ENCODE results near the gene SIK2.
"Not testable (repeated sequence)": the region's sequence is repeated elsewhere in the genome, so short reads cannot be mapped to it uniquely, and the experiment has no call there.

Gene SIK2

DNA sequence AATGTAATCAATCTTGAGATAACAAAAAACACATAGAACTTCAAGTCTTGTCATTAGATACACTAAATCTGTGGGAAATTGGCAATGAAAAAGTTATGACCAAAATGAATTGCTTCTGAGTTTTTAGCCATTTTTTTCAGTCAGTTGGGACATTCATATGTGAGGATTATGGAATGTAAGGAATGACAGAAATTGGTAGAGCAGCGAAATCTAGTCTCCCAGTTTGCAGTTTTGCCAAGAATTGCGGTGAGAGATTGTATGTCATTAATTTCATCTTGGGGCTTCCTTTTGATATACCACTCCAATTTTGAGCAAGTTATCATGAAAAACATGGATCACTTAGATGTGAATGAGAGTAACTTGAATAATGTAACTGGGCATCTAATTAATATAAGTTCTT is 49.9 kb downstream of the SIK2 start:
- TF ChIP-seq, protein P1, sequence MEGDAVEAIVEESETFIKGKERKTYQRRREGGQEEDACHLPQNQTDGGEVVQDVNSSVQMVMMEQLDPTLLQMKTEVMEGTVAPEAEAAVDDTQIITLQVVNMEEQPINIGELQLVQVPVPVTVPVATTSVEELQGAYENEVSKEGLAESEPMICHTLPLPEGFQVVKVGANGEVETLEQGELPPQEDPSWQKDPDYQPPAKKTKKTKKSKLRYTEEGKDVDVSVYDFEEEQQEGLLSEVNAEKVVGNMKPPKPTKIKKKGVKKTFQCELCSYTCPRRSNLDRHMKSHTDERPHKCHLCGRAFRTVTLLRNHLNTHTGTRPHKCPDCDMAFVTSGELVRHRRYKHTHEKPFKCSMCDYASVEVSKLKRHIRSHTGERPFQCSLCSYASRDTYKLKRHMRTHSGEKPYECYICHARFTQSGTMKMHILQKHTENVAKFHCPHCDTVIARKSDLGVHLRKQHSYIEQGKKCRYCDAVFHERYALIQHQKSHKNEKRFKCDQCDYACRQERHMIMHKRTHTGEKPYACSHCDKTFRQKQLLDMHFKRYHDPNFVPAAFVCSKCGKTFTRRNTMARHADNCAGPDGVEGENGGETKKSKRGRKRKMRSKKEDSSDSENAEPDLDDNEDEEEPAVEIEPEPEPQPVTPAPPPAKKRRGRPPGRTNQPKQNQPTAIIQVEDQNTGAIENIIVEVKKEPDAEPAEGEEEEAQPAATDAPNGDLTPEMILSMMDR (IDR thresholded peaks at IDR 0.05; ENCODE audit: insufficient read depth, low read length, missing control alignments), result no peak
- no peak overlapping the region for H3K4me3 ChIP-seq (ENCODE audit: low read depth, low read length)
- CTCF ChIA-PET, result interaction anchor here (1.2 kb wide), 1 partner anchor 48 kb away, joined by 3 read pairs; no protein-coding TSS in a partner anchor
- POLR2A ChIA-PET, result no interaction called here
- no peak for DNase-seq (ENCODE audit: low read depth, low spot score)

GRCh38 chr11:111654601-111655000 is 52.4 kb downstream of the SIK2 start:
- H3K4me3 ChIP-seq (ENCODE audit: low read depth, low read length), result no peak overlapping the region
- no peak for DNase-seq (ENCODE audit: low read depth, low spot score)
- ChIA-PET CTCF (interaction anchor here (1.9 kb wide), 1 partner anchor 50 kb away, joined by 4 read pairs; no protein-coding TSS in a partner anchor), POLR2A (no interaction called here)
- TF ChIP-seq, protein P1 (IDR thresholded peaks at IDR 0.05; ENCODE audit: insufficient read depth, low read length, missing control alignments), result no peak

GRCh38 chr11:111655924-111656323 is 53.7 kb downstream of the SIK2 start:
- ChIA-PET CTCF (interaction anchor here (1.9 kb wide), 1 partner anchor 51 kb away, joined by 4 read pairs; no protein-coding TSS in a partner anchor), POLR2A (interaction anchor here (0.5 kb wide), 1 partner anchor 109 kb away, joined by 4 read pairs; no protein-coding TSS in a partner anchor)
- no peak overlapping the region for H3K4me3 ChIP-seq (ENCODE audit: low read depth, low read length)
- DNase-seq (ENCODE audit: low read depth, low spot score), result no peak
- TF ChIP-seq, protein P1 (IDR thresholded peaks at IDR 0.05; ENCODE audit: insufficient read depth, low read length, missing control alignments), result no peak

DNA sequence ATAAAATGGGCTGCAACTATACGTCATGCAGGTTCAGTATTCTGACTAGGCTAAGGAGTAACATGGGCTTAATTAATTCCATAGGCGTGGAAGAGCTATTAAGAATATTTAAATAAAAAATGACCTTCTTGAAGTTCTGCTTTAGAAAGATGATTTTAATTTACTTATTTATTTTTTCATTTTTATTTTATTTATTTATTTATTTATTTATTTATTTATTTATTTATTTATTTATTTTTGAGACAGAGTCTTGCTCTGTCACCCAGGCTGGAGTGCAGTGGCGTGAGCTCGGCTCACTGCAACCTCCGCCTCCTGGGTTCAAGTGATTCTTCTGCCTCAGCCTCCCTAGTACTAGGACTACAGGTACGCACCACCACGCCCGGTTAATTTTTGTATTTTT is 55.7 kb downstream of the SIK2 start:
- H3K4me3 ChIP-seq (ENCODE audit: low read depth, low read length); DNase-seq (ENCODE audit: low read depth, low spot score); POLR2A ChIA-PET: not testable (repeated sequence)
- CTCF ChIA-PET, result interaction anchor here (1.2 kb wide), 1 partner anchor 53 kb away, joined by 5 read pairs; no protein-coding TSS in a partner anchor

DNA sequence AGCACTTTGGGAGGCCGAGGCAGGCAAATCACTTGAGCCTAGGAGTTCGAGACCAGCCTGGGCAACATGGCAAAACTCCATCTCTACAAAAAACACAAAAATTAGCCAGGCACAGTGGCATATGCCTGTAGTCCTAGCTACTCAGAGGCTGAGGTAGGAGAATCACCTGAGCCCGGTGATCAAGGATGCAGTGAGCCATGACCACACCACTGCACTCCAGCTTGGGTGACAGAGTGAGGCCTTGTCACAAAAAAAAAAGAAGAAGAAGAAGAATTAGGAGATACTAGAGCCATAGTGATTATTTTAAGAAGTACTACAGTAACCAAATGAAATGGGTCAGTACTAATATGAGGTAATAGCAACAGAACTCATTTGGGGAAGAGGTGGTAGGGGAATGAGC is 56.2 kb downstream of the SIK2 start:
- H3K4me3 ChIP-seq (ENCODE audit: low read depth, low read length); POLR2A ChIA-PET; DNase-seq (ENCODE audit: low read depth, low spot score): not testable (repeated sequence)
- CTCF ChIA-PET, result interaction anchor here (1.4 to 2.2 kb wide), 2 partner anchors 10 to 72 kb away, joined by 3 to 7 read pairs; no protein-coding TSS in a partner anchor

GRCh38 chr11:111659201-111660115 is 57.2 kb downstream of the SIK2 start:
- ChIA-PET POLR2A (no interaction called here), CTCF (interaction anchor here (0.7 to 2.2 kb wide), 4 partner anchors 9 to 118 kb away, joined by 3 to 7 read pairs (median 3); no protein-coding TSS in a partner anchor)
- TF ChIP-seq, protein P1 (IDR thresholded peaks at IDR 0.05; ENCODE audit: insufficient read depth, low read length, missing control alignments), result no peak
- DNase-seq (ENCODE audit: low read depth, low spot score), result no peak
- H3K4me3 ChIP-seq (ENCODE audit: low read depth, low read length), result no peak overlapping the region

- H3K4me3 ChIP-seq (ENCODE audit: low read depth, low read length), result no peak overlapping the region
- TF ChIP-seq, protein P1 (IDR thresholded peaks at IDR 0.05; ENCODE audit: insufficient read depth, low read length, missing control alignments), result no peak
- ChIA-PET CTCF (interaction anchor here (2.2 kb wide), 1 partner anchor 8 kb away, joined by 7 read pairs; no protein-coding TSS in a partner anchor), POLR2A (no interaction called here)
- DNase-seq (ENCODE audit: low read depth, low spot score), result no peak
Measured at GRCh38 chr11:111660822-111661221, 58.6 kb downstream of the SIK2 start.
